SH-SY5Y (cell line): Measurements from ENCODE around the gene MREG.

Experiments
- GATA2 ChIP-seq: IDR thresholded peaks from 2 replicates; pipeline ENCODE4 v1.6.1; 2011; ENCODE audit warnings: mild to moderate bottlenecking, low read depth, low read length
- GATA3 ChIP-seq: IDR thresholded peaks from 2 replicates; pipeline ENCODE4 v1.6.1; 2011; ENCODE audit warnings: low read depth, mild to moderate bottlenecking, low read length, moderate library complexity

GRCh38 chr2:215970425-215970824 lies 42.9 kb downstream of the MREG start:
- TF ChIP-seq GATA2 (no peak), GATA3 (no peak)
